ENCODE measurements around the gene DAPK1. TPM values are rescaled to one million over a fixed set of nuclear protein-coding genes. Genes with fewer than 3 reads are reported as not detected.

DAPK1 gene
- total RNA-seq, 1 experiment from 2014 or later, result 25.5 TPM

GRCh38 chr9:87684627-87685219 lies 187.1 kb downstream of the DAPK1 start:
- peak; percentile 56 for DNase-seq (ENCODE audit: low spot score)

GRCh38 chr9:87685441-87685840 lies 187.8 kb downstream of the DAPK1 start:
- no peak for DNase-seq (ENCODE audit: low spot score)

GRCh38 chr9:87685871-87686519 lies 188.3 kb downstream of the DAPK1 start:
- no peak for DNase-seq (ENCODE audit: low spot score)

GRCh38 chr9:87686520-87687090 lies 188.9 kb downstream of the DAPK1 start:
- no peak for DNase-seq (ENCODE audit: low spot score)

- no peak for DNase-seq (ENCODE audit: low spot score)
Observed at GRCh38 chr9:87687207-87687606, 189.5 kb downstream of the DAPK1 start.

GRCh38 chr9:87694236-87694755 lies 196.6 kb downstream of the DAPK1 start:
- DNase-seq (ENCODE audit: low spot score), result no peak

- DNase-seq (ENCODE audit: low spot score), result no peak
Observed at GRCh38 chr9:87695523-87695922, 197.9 kb downstream of the DAPK1 start.

- DNase-seq (ENCODE audit: low spot score), result no peak
Observed at GRCh38 chr9:87696641-87697040, 199.0 kb downstream of the DAPK1 start.

- DNase-seq (ENCODE audit: low spot score), result no peak
Observed at GRCh38 chr9:87698069-87698809, 200.6 kb downstream of the DAPK1 start.

- DNase-seq (ENCODE audit: low spot score), result no peak
Observed at GRCh38 chr9:87699835-87700234, 202.2 kb downstream of the DAPK1 start.

- DNase-seq (ENCODE audit: low spot score), result no peak
Observed at GRCh38 chr9:87701491-87701890, 203.8 kb downstream of the DAPK1 start.

GRCh38 chr9:87701931-87702421 lies 204.3 kb downstream of the DAPK1 start:
- peak; percentile 49 for DNase-seq (ENCODE audit: low spot score)

- DNase-seq (ENCODE audit: low spot score), result no peak
Observed at GRCh38 chr9:87702921-87703320, 205.3 kb downstream of the DAPK1 start.

GRCh38 chr9:87703636-87704276 lies 206.1 kb downstream of the DAPK1 start:
- DNase-seq (ENCODE audit: low spot score), result peak; percentile 18

GRCh38 chr9:87704342-87704741 lies 206.7 kb downstream of the DAPK1 start:
- DNase-seq (ENCODE audit: low spot score), result no peak

- no peak for DNase-seq (ENCODE audit: low spot score)
Observed at GRCh38 chr9:87706066-87706739, 208.5 kb downstream of the DAPK1 start.

GRCh38 chr9:87707805-87708506 lies 210.3 kb downstream of the DAPK1 start:
- no peak for DNase-seq (ENCODE audit: low spot score)

- DNase-seq (ENCODE audit: low spot score), result no peak
Observed at GRCh38 chr9:87708546-87708945, 210.9 kb downstream of the DAPK1 start.

GRCh38 chr9:87708986-87709728 lies 211.5 kb downstream of the DAPK1 start:
- DNase-seq (ENCODE audit: low spot score), result no peak

GRCh38 chr9:87710443-87710842 lies 212.8 kb downstream of the DAPK1 start:
- no peak for DNase-seq (ENCODE audit: low spot score)

Data from A172 (cell line).